ENCODE measurements around the gene DPM2.

Gene DPM2

GRCh38 chr9:127965953-127966352, 28.3 kb upstream of the DPM2 start:
- TF ChIP-seq CTCF (IDR thresholded peaks at IDR 0.05; ENCODE audit: insufficient read depth, low read length, poor library complexity, severe bottlenecking) (no peak), EZH2phosphoT487 (conservative IDR thresholded peaks at IDR 0.05; ENCODE audit: low read length) (no peak)
- H3F3A ChIP-seq (ENCODE audit: insufficient read depth): peaks cover 12% of the 10 kb centered on the region
- peaks cover 12% of the 10 kb centered on the region; the same call in 1 of the 2 replicates for H4K20me1 ChIP-seq (ENCODE audit: low read depth, low read length)
- no peaks in the 10 kb centered on the region for H3K36me3 ChIP-seq (ENCODE audit: low read length)
- peak overlapping the region; percentile 32 for H3K9ac ChIP-seq (ENCODE audit: low read length)
- H3K79me2 ChIP-seq (ENCODE audit: insufficient read depth, low read length): peaks cover 100% of the 10 kb centered on the region
- H3K27me3 ChIP-seq (ENCODE audit: low read length): no peaks in the 10 kb centered on the region
- peak overlapping the region; percentile 92 for H3K4me2 ChIP-seq (ENCODE audit: low read depth, low read length, poor library complexity, severe bottlenecking)
- no peak overlapping the region for H2AFZ ChIP-seq (ENCODE audit: low read depth, low read length, severe bottlenecking)
- no peak overlapping the region for H3K4me3 ChIP-seq (ENCODE audit: insufficient read depth, low read length, poor library complexity, severe bottlenecking)
- peak overlapping the region; percentile 61 for H3K27ac ChIP-seq (ENCODE audit: low read depth, low read length)
- no peaks in the 10 kb centered on the region for H3K9me3 ChIP-seq (ENCODE audit: insufficient read depth, low read length)
- no peaks in the 10 kb centered on the region for H3K9me2 ChIP-seq (replicated peaks; ENCODE audit: insufficient read depth, low read length)

- Histone ChIP-seq H3K79me2 (ENCODE audit: insufficient read depth, low read length) (peaks cover 100% of the 10 kb centered on the region), H4K20me1 (ENCODE audit: low read depth, low read length) (peaks cover 20% of the 10 kb centered on the region; the same call in 1 of the 2 replicates), H3K4me3 (ENCODE audit: insufficient read depth, low read length, poor library complexity, severe bottlenecking) (no peak overlapping the region), H3K27me3 (ENCODE audit: low read length) (no peaks in the 10 kb centered on the region), H3K9me2 (replicated peaks; ENCODE audit: insufficient read depth, low read length) (no peaks in the 10 kb centered on the region), H3K36me3 (ENCODE audit: low read length) (0 out of 2 replicates have a peak, but pooled peaks cover 4% of the 10 kb centered on the region), H3K9me3 (ENCODE audit: insufficient read depth, low read length) (no peaks in the 10 kb centered on the region), H3F3A (ENCODE audit: insufficient read depth) (peaks cover 14% of the 10 kb centered on the region), H2AFZ (ENCODE audit: low read depth, low read length, severe bottlenecking) (no peak overlapping the region), H3K27ac (ENCODE audit: low read depth, low read length) (peak overlapping the region; percentile 10; the same call in 1 of the 2 replicates), H3K4me2 (ENCODE audit: low read depth, low read length, poor library complexity, severe bottlenecking) (no peak overlapping the region), H3K9ac (ENCODE audit: low read length) (no peak overlapping the region)
- TF ChIP-seq CTCF (IDR thresholded peaks at IDR 0.05; ENCODE audit: insufficient read depth, low read length, poor library complexity, severe bottlenecking): no peak
- TF ChIP-seq EZH2phosphoT487 (conservative IDR thresholded peaks at IDR 0.05; ENCODE audit: low read length): no peak
Measured at GRCh38 chr9:127963359-127964064, 25.9 kb upstream of the DPM2 start.

- H3K4me2 ChIP-seq (ENCODE audit: low read depth, low read length, poor library complexity, severe bottlenecking): no peak overlapping the region
- peak overlapping the region; percentile 9; the same call in 1 of the 2 replicates for H3K27ac ChIP-seq (ENCODE audit: low read depth, low read length)
- peaks cover 100% of the 10 kb centered on the region for H3K79me2 ChIP-seq (ENCODE audit: insufficient read depth, low read length)
- no peaks in the 10 kb centered on the region for H3K9me3 ChIP-seq (ENCODE audit: insufficient read depth, low read length)
- no peak overlapping the region for H3K9ac ChIP-seq (ENCODE audit: low read length)
- H3F3A ChIP-seq (ENCODE audit: insufficient read depth): peaks cover 14% of the 10 kb centered on the region
- no peaks in the 10 kb centered on the region for H3K9me2 ChIP-seq (replicated peaks; ENCODE audit: insufficient read depth, low read length)
- H3K4me3 ChIP-seq (ENCODE audit: insufficient read depth, low read length, poor library complexity, severe bottlenecking): no peak overlapping the region
- H2AFZ ChIP-seq (ENCODE audit: low read depth, low read length, severe bottlenecking): no peak overlapping the region
- H4K20me1 ChIP-seq (ENCODE audit: low read depth, low read length): peaks cover 21% of the 10 kb centered on the region; the same call in 1 of the 2 replicates
- TF ChIP-seq EZH2phosphoT487 (conservative IDR thresholded peaks at IDR 0.05; ENCODE audit: low read length) (no peak), CTCF (IDR thresholded peaks at IDR 0.05; ENCODE audit: insufficient read depth, low read length, poor library complexity, severe bottlenecking) (no peak)
- H3K36me3 ChIP-seq (ENCODE audit: low read length): 0 out of 2 replicates have a peak, but pooled peaks cover 4% of the 10 kb centered on the region
- no peaks in the 10 kb centered on the region for H3K27me3 ChIP-seq (ENCODE audit: low read length)
Measured at GRCh38 chr9:127963041-127963358, 25.3 kb upstream of the DPM2 start.
